HL-60 (cell line): ENCODE data around the gene ACAD10.

Experiments
- CTCF ChIP-seq: IDR thresholded peaks from one replicate; pipeline ENCODE4 v1.5.1; 2011; ENCODE audit warnings: low read length, control low read depth, inconsistent platforms; ENCODE audit not compliant: insufficient read depth
- GABPA ChIP-seq: IDR thresholded peaks from 2 replicates; pipeline ENCODE4 v1.6.1; 2012; ENCODE audit warnings: low read depth
- POLR2AphosphoS5 ChIP-seq: IDR thresholded peaks from 2 replicates; pipeline ENCODE4 v1.6.1; 2012; ENCODE audit warnings: low read depth
- REST ChIP-seq: IDR thresholded peaks from 2 replicates; pipeline ENCODE4 v1.6.1; 2012; ENCODE audit warnings: low read depth; ENCODE audit not compliant: insufficient replicate concordance

DNA sequence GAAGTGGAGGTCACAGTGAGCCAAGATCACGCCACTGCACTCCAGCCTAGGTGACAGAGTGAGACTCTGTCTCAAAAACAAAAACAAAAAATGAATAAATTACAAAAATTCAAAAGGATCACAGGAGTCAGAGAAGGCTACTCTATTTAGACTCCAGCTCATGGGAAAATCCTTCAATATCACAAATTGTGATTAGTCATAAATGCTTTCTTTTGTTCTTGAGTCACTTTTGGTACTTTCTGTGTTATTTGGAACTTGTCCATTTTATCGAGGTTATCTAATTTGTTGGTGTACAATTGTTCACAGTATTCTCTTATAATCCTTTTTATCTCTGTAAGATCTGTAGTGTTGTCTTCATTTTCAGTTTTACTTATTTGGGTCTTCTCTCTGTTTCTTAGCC lies 99.8 kb downstream of the ACAD10 start:
- TF ChIP-seq CTCF = no peak
- TF ChIP-seq GABPA = no peak
- no peak for TF ChIP-seq POLR2AphosphoS5
- TF ChIP-seq REST = no peak
